Iris pigment epithelial cell (primary cell): ENCODE data around the gene LPP.
"Not testable (repeated sequence)": the region's sequence is repeated elsewhere in the genome, so short reads cannot be mapped to it uniquely, and the experiment has no call there.

Source experiments
- DNase-seq: peaks from one replicate; pipeline ENCODE4 v3.0.0-alpha.2; 2011; ENCODE audit warnings: low read depth

LPP gene, protein sequence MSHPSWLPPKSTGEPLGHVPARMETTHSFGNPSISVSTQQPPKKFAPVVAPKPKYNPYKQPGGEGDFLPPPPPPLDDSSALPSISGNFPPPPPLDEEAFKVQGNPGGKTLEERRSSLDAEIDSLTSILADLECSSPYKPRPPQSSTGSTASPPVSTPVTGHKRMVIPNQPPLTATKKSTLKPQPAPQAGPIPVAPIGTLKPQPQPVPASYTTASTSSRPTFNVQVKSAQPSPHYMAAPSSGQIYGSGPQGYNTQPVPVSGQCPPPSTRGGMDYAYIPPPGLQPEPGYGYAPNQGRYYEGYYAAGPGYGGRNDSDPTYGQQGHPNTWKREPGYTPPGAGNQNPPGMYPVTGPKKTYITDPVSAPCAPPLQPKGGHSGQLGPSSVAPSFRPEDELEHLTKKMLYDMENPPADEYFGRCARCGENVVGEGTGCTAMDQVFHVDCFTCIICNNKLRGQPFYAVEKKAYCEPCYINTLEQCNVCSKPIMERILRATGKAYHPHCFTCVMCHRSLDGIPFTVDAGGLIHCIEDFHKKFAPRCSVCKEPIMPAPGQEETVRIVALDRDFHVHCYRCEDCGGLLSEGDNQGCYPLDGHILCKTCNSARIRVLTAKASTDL

DNA sequence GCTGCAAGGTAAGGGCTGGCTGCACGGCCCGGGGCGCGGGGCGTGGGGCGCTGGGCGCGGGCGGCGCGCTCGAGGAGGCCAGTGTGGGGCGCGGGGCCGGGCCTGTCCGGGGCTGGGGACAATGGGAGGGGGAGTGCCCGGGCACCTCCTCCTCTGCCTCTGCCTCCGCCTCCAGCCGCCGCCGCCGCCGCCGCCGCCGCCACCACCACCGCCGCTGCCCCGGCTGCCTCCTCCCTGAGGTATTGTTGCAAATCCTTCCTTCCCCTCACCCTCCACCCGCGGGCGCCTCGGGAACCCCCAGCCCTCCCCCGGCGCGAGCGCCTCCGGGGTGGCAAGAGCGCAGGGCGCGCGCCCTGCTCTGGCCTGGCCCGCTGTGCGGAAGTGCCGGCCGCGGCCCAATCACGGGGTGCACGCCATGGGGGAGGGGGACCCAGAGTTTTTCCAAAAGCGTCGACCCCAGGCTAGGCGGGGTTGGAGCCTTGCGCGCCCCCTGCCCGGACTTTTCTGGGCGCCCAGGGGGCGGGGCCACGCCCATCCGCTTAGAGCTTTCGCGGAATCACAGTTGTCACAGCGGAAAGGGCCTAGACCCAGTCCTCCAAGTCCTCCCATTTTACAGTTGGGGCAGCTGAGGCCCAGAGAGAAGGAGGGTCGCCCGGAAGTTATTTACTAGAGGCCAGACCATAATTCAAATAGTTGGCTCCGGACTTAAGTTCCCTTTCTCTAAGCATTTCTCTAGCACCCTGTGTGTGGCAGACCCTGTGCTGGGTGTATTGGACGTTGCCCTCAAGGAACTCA is at the start of gene LPP:
Gene LPP (plus strand): TSS at position 144 of the 795 bp plus-strand sequence. CDS start 251,964 bp downstream, outside the sequence.
- peak; percentile 87 for DNase-seq

DNA sequence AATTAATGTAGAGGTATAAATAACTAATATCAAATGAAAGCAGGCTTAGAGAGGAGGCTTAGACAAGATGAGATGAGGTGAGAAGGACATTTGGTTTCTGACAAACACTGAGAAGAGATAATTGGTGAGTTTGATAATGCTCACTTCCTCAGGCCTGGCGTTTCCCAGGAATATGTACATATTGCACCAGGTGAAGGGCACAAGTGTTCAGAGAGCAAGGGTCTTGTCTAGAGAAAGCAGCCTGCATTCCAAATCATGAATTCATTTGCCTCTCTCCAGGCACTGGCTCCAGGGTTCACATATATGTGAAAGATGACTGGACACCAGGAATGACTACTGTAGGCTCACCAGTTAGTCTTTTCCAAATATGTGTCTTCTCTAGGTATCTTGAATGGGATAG is 48.0 kb upstream of the LPP start:
- DNase-seq: no peak

DNA sequence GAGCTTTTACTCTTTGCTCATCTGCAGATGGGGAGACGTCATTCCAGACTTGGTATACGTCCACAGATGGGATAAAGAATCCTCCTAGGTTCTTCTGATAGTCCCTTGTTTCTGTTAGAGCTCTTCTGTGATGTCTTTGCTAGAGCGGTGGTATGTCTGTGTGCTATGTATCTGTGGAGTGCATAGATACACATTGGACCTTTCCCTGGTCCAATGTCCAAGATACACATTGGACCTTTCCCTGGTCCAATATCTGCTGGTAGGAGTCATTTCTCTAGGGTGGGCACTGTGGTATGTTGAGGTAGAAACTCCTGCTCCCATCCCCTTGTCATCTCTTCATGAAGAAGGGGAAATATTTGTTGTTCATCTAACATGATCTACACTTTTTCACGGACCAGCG is 47.5 kb upstream of the LPP start:
- no peak for DNase-seq

DNA sequence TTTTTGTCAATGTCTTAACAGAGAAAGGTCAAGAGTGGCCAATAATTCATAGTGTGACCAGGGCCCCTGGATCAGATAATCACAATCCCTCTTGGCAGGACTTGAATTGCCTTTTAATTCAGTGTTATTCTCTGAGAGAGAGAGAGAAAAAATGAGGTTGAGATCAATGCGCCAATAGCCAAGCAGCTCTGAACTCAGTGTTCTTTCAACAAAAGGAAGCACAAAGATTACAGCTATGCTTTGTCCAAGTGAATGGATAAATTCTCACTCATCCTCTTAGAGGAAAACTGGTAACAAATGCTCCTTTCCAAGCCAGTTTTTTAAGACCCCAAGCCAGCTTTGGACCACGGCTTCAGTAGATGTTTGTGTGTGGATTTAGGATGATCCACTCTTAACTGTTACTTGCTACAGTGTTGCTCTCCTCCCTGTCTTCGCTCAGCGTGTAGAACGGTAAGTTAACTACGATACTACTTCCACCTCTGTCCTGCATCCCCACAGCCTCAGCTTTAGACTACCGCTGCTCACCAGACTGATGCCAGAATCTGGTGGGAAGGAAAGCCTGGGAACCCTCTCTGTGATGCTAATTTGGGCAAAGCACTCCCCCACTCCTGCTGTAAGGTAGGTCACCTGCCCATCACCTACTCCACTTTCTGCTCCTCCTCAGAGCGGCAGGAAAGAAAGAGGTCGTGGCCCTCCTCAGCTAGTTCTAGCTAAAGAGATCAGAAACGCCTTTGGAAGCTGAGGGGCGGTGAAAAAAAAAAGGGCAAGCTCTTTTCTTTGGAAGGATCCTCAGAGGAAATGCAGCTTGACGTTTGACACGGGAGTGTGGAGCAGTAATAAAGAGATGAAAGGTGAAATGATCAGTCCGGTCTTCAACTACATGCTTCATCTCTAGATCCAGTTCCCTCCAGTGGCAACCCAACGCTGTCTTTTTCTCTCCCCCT is 46.8 kb upstream of the LPP start:
- no peak for DNase-seq

- DNase-seq: no peak
Observed at GRCh38 chr3:188108703-188109412, 45.1 kb upstream of the LPP start.

- DNase-seq: peak; percentile 12
Observed at GRCh38 chr3:188111002-188111584, 42.9 kb upstream of the LPP start.

DNA sequence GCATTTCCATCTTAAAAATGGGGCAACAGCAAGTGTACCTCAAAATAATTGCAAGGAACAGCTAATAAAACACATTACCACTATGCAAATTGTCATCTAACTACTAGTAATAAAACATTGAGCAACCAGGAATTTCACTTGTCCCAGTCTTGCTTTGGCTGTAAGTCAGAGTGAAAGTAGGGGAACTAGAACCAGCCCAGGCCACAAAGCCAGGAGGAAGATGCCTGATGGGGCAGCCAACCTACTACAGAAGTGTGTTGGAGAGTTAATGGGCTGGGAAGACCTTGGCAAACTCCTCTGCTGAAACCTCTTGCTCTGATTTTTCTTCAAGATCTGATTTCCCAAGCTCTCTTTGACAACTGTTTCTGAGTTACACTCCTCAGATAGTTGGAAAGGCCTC is 40.2 kb upstream of the LPP start:
- DNase-seq: no peak

DNA sequence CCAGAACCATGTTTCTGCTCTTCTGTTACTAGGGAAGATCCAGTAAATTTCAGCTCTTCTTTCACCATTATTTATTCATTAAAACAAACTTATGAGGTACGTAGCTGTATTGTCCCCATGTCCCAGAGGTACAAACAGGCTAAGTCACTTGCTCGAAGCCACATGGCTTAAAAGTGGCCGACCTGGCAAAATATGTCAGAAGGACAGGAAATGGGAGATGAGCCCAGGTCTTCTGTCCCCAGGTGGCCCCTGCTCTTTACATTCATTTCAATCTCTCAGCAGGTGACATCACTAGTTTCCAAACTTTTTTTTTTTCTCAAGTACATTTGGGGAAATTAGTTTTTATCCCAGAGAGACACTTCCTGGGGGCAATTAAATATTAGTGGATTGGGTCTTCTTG is 34.1 kb upstream of the LPP start:
- DNase-seq: no peak

- peak; percentile 24 for DNase-seq
Observed at GRCh38 chr3:188122571-188123169, 31.3 kb upstream of the LPP start.

GRCh38 chr3:188123170-188123905 is 30.6 kb upstream of the LPP start:
- DNase-seq: peak; percentile 58

GRCh38 chr3:188124184-188124583 is 29.8 kb upstream of the LPP start:
- peak; percentile 77 for DNase-seq

- no peak for DNase-seq
Observed at GRCh38 chr3:188125076-188125475, 28.9 kb upstream of the LPP start.

GRCh38 chr3:188126276-188126675 is 27.7 kb upstream of the LPP start:
- peak; percentile 17 for DNase-seq

GRCh38 chr3:188126934-188127333 is 27.0 kb upstream of the LPP start:
- no peak for DNase-seq

DNA sequence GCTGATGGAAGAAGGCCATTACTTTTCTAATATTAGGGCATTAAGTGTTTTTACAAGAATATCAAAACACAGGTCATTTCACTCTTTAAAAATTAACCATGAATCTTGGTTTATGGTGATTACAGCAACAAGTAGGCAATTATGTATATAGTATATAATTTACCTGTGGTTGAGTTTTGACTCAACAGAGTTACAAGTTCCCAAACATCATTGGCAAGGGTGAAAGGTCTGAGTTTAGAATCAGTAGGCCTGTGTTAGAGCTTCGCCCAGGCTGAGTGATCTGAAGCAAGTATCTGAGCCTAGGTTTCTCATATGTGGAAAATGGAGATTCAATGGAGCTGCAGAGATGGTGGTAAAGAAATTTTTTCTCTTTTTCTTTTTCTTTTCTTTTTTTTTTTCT is 25.1 kb upstream of the LPP start:
- DNase-seq: no peak

DNA sequence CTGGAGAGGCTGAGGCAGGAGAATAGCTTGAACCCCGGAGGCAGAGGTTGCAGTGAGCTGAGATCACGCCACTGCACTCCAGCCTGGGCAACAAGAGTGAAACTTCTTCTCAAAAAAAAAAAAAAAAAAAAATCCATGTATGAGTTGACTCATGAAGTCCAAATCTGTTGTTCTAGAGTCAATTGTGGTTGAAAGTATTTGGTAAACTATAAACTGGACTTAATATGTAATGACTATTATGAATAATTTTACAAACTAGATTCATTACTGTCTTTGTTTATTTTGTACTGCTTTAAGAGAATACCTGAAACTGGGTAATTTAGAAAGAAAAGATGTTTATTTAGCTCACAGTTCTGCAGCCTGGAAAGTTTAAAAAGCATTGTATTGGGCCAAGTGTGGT is 22.9 kb upstream of the LPP start:
- DNase-seq: not testable (repeated sequence)

- DNase-seq: peak; percentile 96
Observed at GRCh38 chr3:188133219-188133618, 20.7 kb upstream of the LPP start.

- DNase-seq: peak; percentile 74
Observed at GRCh38 chr3:188133646-188134045, 20.3 kb upstream of the LPP start.

DNA sequence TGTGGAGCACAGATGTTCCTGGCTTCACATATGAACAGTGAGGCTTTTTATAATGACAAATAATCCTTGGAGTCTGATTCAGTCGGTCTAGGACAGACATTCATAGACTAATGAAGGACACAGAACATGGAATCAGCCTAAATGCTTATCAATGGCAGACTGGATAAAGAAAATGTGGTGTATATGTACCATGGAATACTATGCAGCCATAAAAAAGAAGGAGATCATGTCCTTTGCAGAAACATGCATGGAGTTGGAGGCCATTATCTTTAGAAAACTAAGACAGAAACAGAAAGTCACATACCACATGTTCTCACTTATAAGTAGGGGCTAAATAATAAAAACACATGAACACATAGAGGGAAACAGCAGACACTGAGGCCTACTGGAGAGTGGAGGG is 19.9 kb upstream of the LPP start:
- DNase-seq: no peak

DNA sequence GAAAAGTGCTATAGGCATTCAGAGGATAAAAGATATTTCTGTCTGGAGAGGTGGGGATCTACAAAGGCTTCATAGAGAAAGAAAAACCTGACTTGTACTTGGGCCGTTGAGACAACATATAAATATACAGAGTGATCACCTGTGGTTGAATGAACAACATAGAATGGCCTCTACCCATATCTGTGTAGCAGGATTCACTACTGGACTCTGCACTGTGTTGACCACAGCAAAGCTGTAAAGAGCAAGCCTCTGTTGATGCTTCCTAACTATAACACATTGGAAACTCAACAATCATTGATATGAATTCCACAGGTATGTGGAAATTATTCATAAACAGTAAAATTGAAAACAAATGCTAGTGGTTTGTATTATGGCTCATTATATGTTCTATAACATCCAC is 19.1 kb upstream of the LPP start:
- DNase-seq: no peak
